GM12878 (cell line): ENCODE data around the gene ZNF618. TPM values are rescaled to one million over a fixed set of nuclear protein-coding genes. Genes with fewer than 3 reads are reported as not detected.

Experiments used
- ATAC-seq: fragments of 200-7000 bp; cut with Tn5 transposase; 3 replicates; pipeline ENCODE4 v1.9.1; 2020; ENCODE audit warnings: mild to moderate bottlenecking, moderate library complexity
- BruUV-seq: library from RNA; stranded (reverse); fragments of 400-500 nt; replicated peaks from 2 replicates; lab custom pipeline; 2021; lab: Mats Ljungman, UMichigan
- CTCF ChIA-PET: fragments of 300-600 bp; sonication (Branson Sonifier 250); formaldehyde crosslinking; extraction: SDS; loops from one replicate; lab custom pipeline; 2021; ENCODE audit warnings: inconsistent platforms; lab: Yijun Ruan, JAX
- POLR2A ChIA-PET: fragments of 350-600 bp; formaldehyde crosslinking; extraction: SDS; loops from one replicate; lab custom pipeline; 2021; ENCODE audit warnings: inconsistent platforms; lab: Charles Lee
- RAD21 ChIA-PET: fragments of 300-600 bp; sonication (Branson Sonifier 250); formaldehyde crosslinking; loops from one replicate; lab custom pipeline; 2023; ENCODE audit warnings: antibody characterized with exemption; ENCODE audit not compliant: unreplicated experiment; lab: Charles Lee
- SMC1A ChIA-PET: fragments of 300-600 bp; sonication (Branson Sonifier 250); formaldehyde crosslinking; loops from one replicate; lab custom pipeline; 2023; ENCODE audit not compliant: unreplicated experiment, uncharacterized antibody; lab: Charles Lee
- DNase-seq: peaks from one replicate; pipeline ENCODE4 v3.0.0-alpha.2; 2011; ENCODE audit warnings: low read depth, low spot score
- FAIRE-seq: peaks from 3 replicates; lab custom pipeline; 2011; peaks lifted over from hg19 to GRCh38; lab: Jason Lieb, UNC
- H2AFZ ChIP-seq: 2 replicates; pipeline ENCODE4 v1.6.0; 2011; ENCODE audit warnings: low read depth, low read length, control low read depth; ENCODE audit not compliant: control insufficient read depth
- H3K27ac ChIP-seq: 2 replicates; pipeline ENCODE4 v1.5.1; 2011; ENCODE audit warnings: control low read depth; ENCODE audit not compliant: control insufficient read depth, insufficient read depth
- H3K27me3 ChIP-seq, 2 experiments: replicated peaks in 1 of 2; 2 replicates each; pipeline versions ENCODE4 v1.6.0 to v1.6.1; 2011; ENCODE audit warnings: low read length in 1 of 2; ENCODE audit not compliant: control insufficient read depth in 2 of 2, insufficient read depth in 2 of 2
- H3K36me3 ChIP-seq, 2 experiments: 2 replicates each; pipeline ENCODE4 v1.5.1; 2011; ENCODE audit warnings: low read length in 1 of 2; ENCODE audit not compliant: control insufficient read depth in 2 of 2, insufficient read depth in 2 of 2
- H3K4me1 ChIP-seq: 2 replicates; pipeline ENCODE4 v1.6.1; 2011; ENCODE audit warnings: mild to moderate bottlenecking, low read length, moderate library complexity, mixed read lengths; ENCODE audit not compliant: control insufficient read depth, insufficient read depth
- H3K4me2 ChIP-seq: 2 replicates; pipeline ENCODE4 v1.6.0; 2011; ENCODE audit warnings: control low read depth; ENCODE audit not compliant: control insufficient read depth, insufficient read depth
- H3K4me3 ChIP-seq: fragments of 200-600 bp; sonication (generic); 2 replicates; pipeline ENCODE4 v1.5.1; 2016
- H3K79me2 ChIP-seq: 2 replicates; pipeline ENCODE4 v1.6.0; 2011; ENCODE audit warnings: low read length; ENCODE audit not compliant: control insufficient read depth, insufficient read depth
- H3K9ac ChIP-seq: 2 replicates; pipeline ENCODE4 v1.8.0; 2011; ENCODE audit warnings: low read length, control low read depth, mixed read lengths; ENCODE audit not compliant: control insufficient read depth, insufficient read depth
- H3K9me3 ChIP-seq: replicated peaks from 3 replicates; pipeline ENCODE4 v1.5.1; 2011; ENCODE audit warnings: mild to moderate bottlenecking, low read length; ENCODE audit not compliant: control insufficient read depth, insufficient read depth
- H4K20me1 ChIP-seq: 2 replicates; pipeline ENCODE4 v1.6.0; 2011; ENCODE audit not compliant: control insufficient read depth, insufficient read depth
- EP300 ChIP-seq, 2 experiments: fragments of 150-350 bp in 1 of 2; IDR thresholded peaks; 2 replicates each; pipeline ENCODE4 v1.6.1; 2011 to 2012; ENCODE audit warnings: low read depth in 2 of 2, low read length in 2 of 2, borderline replicate concordance in 1 of 2, improper control_type of control experiment in 1 of 2, inconsistent platforms in 1 of 2; ENCODE audit not compliant: control insufficient read depth in 1 of 2
- KDM1A ChIP-seq: fragments of 200-600 bp; sonication (generic); IDR thresholded peaks from 2 replicates; pipeline ENCODE4 v1.6.1; 2016; ENCODE audit warnings: borderline replicate concordance
- NKRF ChIP-seq: fragments of 450-650 bp; conservative IDR thresholded peaks from 2 replicates; pipeline ENCODE4 v1.6.1; 2017; ENCODE audit warnings: mild to moderate bottlenecking, moderate library complexity
- SREBF1 ChIP-seq: IDR thresholded peaks from 2 replicates; pipeline ENCODE4 v1.6.1; 2012; ENCODE audit warnings: mild to moderate bottlenecking, low read length
- whole genome bisulfite sequencing: methylation state at CpG from one replicate; pipeline ENCODE4 v1.1.6; 2016; ENCODE audit warnings: low lambda C conversion rate; ENCODE audit not compliant: insufficient replicate concordance, insufficient coverage; ENCODE audit errors: missing lambda C conversion rate; 5-methylcytosine and 5-hydroxymethylcytosine counted together
- in situ Hi-C: fragments of 300-500 bp; cut with MboI; formaldehyde crosslinking; loops from 9 replicates; pipeline ENCODE4 v1.14.3; 2018; ENCODE audit warnings: mixed read lengths
- intact Hi-C: fragments of 100-400 bp; cut with micrococcal nuclease; formaldehyde crosslinking; loops from one replicate; pipeline ENCODE4 v1.14.2; 2022; ENCODE audit not compliant: unreplicated experiment
- polyA plus RNA-seq, 11 experiments: library from polyadenylated mRNA; depleted of rRNA in 4 of 11; unstranded in 6 of 11; stranded (reverse) in 5 of 11; fragments of >200 nt; fragmentation: Nextera tagmentation in 4 of 11; fragmentation: Illumina TruSeq in 1 of 11; extraction: Ambion mirVana in 4 of 11; extraction: Trizol in 1 of 11; gene quantifications; 1 replicate in 1 of 11; 2 replicates in 10 of 11; pipeline versions ENCODE4 v1.2.1 to v1.2.3, GENCODE V29; 2011 to 2016; ENCODE audit warnings: inconsistent platforms in 2 of 11, missing spikeins in 2 of 11, low read depth in 1 of 11
- total RNA-seq, 4 experiments: library from RNA; depleted of rRNA in 3 of 4; stranded (reverse); fragments of >200 nt in 3 of 4; fragmentation: Illumina TruSeq in 1 of 4; extraction: Trizol in 1 of 4; gene quantifications; 2 replicates each; pipeline versions ENCODE4 v1.2.1 to v1.2.3, GENCODE V29; 2013 to 2021

ZNF618 gene
- total and polyA plus RNA-seq, 10 of the 15 experiments (the other 5 are each of a cell fraction or from before 2014, with no cell fraction given) = 0.01 to 0.24 (median 0.06) TPM; not detected in 2

DNA sequence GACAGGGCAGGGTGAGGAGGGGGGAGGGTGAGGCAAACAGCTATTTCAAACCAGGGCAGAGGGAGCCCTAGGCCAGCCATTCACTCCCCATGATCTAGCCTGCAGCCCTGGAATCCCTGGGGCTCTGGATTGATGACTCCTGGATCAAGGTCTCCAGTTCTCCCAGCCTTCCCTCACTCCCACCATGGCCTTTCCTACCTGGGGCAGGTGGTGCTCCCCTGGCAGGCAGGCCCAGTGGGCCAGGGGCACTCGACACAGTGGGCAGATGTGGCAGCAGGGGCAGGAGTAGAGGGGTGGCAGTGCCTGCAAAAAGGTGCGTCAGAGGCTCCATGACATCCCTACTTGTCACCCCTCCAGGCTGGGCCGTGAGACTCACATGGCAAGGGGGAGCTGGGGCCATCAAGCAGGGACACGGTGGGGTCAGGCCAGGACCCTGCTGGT is 216.9 kb downstream of the ZNF618 start:
- no peaks in the 10 kb centered on the region for H3K9me3 ChIP-seq
- DNase-seq = no peak
- no peak for TF ChIP-seq SREBF1
- no peak for TF ChIP-seq NKRF
- TF ChIP-seq EP300 (IDR thresholded peaks at IDR 0.05; ENCODE audit: borderline replicate concordance in 1 of 2, control insufficient read depth in 1 of 2, low read depth in 2 of 2, low read length in 2 of 2) = no peak
- TF ChIP-seq KDM1A = no peak
- TF ChIP-seq, all 136 proteins: peak for 0
- POLR2A ChIA-PET = no interaction called here
- SMC1A ChIA-PET = no interaction called here
- Histone ChIP-seq H3K4me2 (no peak overlapping the region), H2AFZ (no peak overlapping the region), H3K4me1 (no peaks in the 10 kb centered on the region), H3K4me3 (no peak overlapping the region), H3K9ac (no peak overlapping the region), H3K27me3 (no peaks in the 10 kb centered on the region; a peak in 2 of 4 replicates), H4K20me1 (no peaks in the 10 kb centered on the region), H3K36me3 (no peaks in the 10 kb centered on the region), H3K27ac (no peak overlapping the region), H3K79me2 (no peaks in the 10 kb centered on the region)
- in situ Hi-C loops (loop anchor here (25.0 kb wide), 1 partner anchor 194 kb away; no protein-coding TSS in a partner anchor), intact Hi-C loops (no loop called here)
- CTCF ChIA-PET = interaction anchor here (3.9 to 4.0 kb wide), 2 partner anchors 10 to 14 kb away, joined by 16 to 19 read pairs; no protein-coding TSS in a partner anchor
- 5% methylated on average over 4 of the region's 4 CpGs for WGBS
- RAD21 ChIA-PET = no interaction called here
- ATAC-seq (no peak), FAIRE-seq (no peak)
- BruUV-seq = no TSS peak
